ENCODE data around the gene DDC.
"Not testable (repeated sequence)": the region's sequence is repeated elsewhere in the genome, so short reads cannot be mapped to it uniquely, and the experiment has no call there.

DDC gene

GRCh38 chr7:50554431-50555322 is 10.5 kb downstream of the DDC start:
- no peak for DNase-seq

GRCh38 chr7:50553973-50554372 is 11.2 kb downstream of the DDC start:
- no peak for DNase-seq

GRCh38 chr7:50552921-50553320 is 12.3 kb downstream of the DDC start:
- no peak for DNase-seq

- no peak for DNase-seq
Observed at GRCh38 chr7:50552139-50552538, 13.1 kb downstream of the DDC start.

- DNase-seq = not testable (repeated sequence)
Observed at GRCh38 chr7:50545613-50546012, 19.6 kb downstream of the DDC start.

GRCh38 chr7:50544992-50545391 is 20.2 kb downstream of the DDC start:
- no peak for DNase-seq

- DNase-seq = no peak
Observed at GRCh38 chr7:50543776-50544442, 21.3 kb downstream of the DDC start.

- DNase-seq = no peak
Observed at GRCh38 chr7:50542132-50542531, 23.1 kb downstream of the DDC start.

- DNase-seq = no peak
Observed at GRCh38 chr7:50540785-50541579, 24.2 kb downstream of the DDC start.

GRCh38 chr7:50539725-50540124 is 25.5 kb downstream of the DDC start:
- no peak for DNase-seq

- DNase-seq = no peak
Observed at GRCh38 chr7:50538478-50538877, 26.7 kb downstream of the DDC start.

- DNase-seq = no peak
Observed at GRCh38 chr7:50537417-50537816, 27.8 kb downstream of the DDC start.

GRCh38 chr7:50535291-50535711 is 29.9 kb downstream of the DDC start:
- not testable (repeated sequence) for DNase-seq

- no peak for DNase-seq
Observed at GRCh38 chr7:50534690-50535290, 30.4 kb downstream of the DDC start.

- DNase-seq = no peak
Observed at GRCh38 chr7:50533866-50534265, 31.3 kb downstream of the DDC start.

- peak in 1 of 2 donors; percentile 11 for DNase-seq
Observed at GRCh38 chr7:50531928-50532327, 33.3 kb downstream of the DDC start.

- peak; percentile 17 to 30 for DNase-seq
Observed at GRCh38 chr7:50531401-50531911, 33.7 kb downstream of the DDC start.

- no peak for DNase-seq
Observed at GRCh38 chr7:50530766-50531165, 34.4 kb downstream of the DDC start.

GRCh38 chr7:50529093-50529862 is 35.9 kb downstream of the DDC start:
- DNase-seq = no peak

- DNase-seq = no peak
Observed at GRCh38 chr7:50528266-50529092, 36.7 kb downstream of the DDC start.

GRCh38 chr7:50519350-50519749 is 45.9 kb downstream of the DDC start:
- DNase-seq = not testable (repeated sequence)
